ENCODE measurements around the gene KCNQ2.

The KCNQ2 gene

DNA sequence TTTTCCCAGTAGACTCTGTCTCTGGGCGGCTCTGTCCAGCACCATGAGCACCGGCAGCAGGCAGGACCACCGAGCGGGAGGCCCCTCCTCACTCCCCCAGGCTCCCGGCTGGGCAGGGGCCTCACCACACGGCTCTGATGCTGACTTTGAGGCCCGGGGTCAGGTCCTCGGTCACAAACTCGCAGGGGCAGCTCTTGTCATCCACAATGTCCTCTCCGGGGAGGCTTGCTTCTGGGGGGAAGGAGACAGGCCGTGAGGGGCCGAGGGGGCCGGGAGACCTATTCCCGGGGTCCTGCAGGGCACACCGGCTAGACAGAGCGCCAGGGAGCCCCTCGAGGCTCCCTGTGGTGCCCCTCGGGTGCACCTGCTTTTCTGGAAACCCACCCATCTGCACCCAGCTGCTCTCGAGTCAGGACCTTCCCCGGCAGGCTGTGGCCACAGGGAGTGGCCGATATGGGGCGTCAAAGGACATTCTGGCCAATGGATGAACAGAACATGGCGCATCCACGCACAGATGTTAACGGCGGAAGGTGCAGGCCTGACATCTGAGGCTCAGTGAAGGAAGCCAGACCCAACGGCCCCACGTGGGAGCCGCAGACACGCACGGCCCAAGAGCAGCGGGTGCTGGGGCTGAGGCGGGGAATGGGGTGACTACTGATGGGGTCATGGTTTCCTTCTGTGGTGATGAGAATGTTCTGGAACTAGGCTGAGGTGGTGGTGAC is 58.3 kb downstream of the KCNQ2 start:
- DNase-seq = no peak

DNA sequence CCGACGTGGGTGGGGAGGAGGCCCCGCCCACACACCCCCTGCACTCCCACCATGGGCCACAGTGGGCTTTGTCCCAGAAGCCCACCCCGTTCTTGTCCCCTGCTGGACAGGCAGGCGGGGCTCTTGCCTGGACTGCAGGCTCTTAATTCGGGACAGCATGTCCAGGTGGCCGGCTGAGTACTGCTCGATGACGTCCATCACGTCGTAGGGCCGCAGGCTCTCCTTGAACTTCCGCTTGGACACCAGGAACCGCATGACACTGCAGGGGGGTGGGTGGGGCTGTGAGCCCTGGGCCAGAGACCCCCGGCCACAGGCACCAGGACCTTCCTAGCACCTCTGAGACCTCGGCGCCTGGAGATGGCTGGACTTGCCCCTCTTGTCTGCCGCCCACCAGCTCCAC is 59.1 kb downstream of the KCNQ2 start:
- no peak for DNase-seq

DNA sequence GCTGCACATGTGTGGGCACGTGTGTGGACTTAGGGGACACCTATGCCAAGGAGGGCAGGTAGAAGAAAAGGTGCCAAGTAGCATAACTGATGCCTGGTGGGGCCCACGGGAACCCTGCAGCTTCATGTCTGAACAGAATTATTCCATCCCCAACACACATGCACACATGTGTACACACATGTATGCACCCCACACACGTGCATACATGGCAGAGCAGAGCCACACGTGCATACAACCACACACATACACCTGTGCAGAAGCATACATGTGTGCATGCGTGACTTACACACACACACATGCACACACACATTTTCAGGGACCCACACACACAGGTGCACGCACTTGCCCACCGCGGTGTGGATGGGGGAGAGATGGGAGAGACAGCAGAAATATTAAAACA is 59.6 kb downstream of the KCNQ2 start:
- DNase-seq = no peak

DNA sequence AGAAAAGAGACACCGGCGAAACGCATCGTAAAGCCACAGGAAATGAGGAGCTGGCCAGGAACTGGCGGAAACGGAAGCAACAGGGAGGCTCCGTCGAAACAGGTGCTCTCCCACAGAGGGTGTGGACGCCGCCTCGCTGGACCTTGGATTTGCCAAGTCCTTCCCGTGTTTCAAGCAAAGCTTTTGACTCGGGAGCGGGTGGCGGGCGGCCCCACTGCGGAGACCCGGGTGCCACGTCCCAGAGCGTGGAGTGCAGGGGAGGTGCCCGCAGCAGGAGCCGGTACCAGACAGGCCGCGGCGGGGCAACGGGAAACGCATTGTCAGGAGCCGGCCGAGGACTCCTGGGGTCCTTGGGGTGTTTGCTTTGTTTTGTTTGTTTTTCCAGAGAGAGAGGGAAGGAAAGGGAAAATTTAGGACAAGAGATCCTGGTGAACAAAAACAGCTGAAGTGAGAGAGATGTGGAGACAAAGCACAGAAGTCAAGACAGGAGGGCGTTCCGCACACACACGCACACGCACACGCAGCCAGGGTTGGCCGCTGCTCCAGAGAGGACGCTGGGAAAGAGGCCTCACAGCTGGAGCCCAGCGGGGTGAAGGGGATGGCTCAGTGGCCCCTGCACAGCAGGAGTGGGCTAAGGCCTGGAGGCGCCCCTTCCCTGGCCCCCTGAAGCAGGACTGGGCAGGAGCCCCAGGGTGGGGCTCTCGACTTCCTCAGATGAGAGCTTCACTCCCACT is 60.4 kb downstream of the KCNQ2 start:
- no peak for DNase-seq

DNA sequence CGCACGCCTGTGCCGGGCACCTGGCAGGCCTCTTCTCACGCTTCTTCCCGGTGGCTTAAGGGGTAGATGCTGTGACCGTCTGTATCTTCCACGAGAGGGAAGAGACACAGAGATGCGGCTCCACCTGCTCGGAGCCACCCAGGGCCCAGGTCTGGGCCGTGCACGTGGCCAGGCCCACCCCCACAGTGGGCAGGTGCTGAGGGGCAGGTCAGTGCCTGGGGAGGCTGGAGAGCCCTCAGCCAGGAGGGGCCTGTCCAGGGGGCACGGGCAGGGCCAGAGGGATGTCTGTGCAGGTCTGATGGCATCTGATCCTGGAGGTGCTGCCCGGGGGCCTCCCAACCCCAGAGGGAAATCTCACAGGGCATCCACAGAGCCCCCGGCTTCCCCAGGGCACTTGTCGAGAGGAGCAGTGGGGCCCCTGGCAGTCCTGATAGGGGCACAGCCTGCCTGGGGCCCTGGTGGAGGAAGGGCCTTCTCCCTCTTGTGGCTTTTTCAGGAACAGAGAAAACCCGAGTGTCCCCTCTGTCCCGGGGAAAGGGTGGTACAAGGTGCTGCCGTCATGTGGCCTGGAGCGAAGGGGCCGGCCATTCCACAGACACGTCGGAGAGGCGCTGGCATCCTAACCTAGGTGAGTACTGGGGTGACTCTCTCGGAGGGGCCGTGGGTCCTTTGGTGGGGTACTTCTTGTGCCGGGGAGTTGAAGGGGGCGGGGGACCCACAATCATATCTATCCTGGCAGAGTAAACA is 61.1 kb downstream of the KCNQ2 start:
- DNase-seq = no peak

DNA sequence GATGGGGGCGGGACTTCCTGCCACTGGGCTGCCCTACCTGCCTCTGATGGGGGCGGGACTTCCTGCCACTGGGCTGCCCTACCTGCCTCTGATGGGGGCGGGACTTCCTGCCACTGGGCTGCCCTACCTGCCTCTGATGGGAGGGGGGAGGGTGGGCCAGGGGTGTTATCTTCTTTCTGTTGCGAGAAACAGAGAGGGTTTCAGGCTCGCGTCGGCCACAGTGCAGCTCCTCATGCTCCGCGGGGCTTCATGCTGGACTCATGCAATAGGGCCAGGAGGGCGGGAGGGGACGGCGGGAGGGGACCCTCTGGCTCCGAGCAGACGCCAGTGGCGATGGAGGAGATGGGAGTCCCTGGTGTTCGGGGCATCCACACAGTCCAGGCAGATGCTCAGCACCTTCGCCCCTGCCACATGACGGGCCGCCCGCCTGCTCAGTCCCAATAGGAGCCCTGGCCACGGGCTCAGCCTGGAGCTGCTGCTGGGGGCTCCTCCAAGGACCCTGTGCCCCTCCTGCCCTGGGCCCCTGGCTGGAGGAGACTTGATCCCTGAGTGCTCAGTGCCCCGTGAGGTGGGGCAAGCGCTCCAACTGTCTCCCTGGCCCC is 62.5 kb downstream of the KCNQ2 start:
- no peak for DNase-seq

DNA sequence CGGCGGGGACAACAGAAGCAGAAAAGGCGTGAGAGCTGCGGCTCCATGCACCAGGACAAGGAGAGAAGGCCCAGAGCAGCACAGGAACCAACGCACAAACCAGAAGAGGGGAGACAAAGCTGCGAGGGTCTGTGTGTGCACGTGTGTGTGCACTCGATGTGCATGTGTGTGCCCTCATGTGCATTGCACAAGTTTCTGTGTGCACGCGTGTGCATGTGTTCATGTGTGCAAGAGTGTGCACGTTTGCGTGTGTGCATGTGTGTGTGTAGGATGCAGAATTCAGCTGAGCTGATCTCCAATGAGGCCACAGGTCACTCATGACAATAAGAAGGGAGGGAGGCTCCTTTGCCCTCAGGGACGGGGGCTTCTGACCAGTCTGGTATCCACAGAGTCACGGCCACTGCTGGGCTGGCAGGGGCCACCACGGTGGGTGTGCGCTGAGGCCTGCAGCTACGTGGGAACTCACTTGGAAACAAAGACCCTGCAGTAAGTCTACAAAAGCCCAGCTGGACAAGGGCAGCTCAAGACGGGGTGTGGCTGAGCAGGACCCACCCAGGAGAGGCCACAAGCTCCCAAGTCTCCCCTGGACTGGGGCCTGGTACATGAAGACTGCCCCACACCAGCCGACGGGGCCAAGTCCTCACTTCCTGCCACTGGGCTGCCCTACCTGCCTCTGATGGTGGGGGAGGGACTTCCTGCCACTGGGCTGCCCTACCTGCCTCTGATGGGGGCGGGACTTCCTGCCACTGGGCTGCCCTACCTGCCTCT is 63.2 kb downstream of the KCNQ2 start:
- no peak for DNase-seq

DNA sequence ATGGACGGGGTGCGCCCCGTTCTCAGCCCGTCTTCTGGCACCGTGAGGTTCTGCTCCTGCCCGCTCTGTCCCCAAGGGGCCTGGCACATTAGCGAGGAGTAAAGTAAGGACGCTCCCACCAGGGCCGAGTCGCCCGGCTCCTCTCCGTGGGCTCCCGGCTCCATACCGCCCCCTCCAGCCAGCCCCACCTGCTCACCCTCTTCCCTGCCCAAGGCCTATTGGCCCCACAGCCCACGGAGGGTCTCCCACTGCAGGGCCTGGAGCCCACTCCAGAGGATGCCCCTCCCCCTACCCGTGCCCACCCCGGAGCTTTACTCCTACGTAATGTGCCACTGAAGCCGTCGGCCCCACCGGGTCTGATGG is 63.8 kb downstream of the KCNQ2 start:
- DNase-seq = no peak

DNA sequence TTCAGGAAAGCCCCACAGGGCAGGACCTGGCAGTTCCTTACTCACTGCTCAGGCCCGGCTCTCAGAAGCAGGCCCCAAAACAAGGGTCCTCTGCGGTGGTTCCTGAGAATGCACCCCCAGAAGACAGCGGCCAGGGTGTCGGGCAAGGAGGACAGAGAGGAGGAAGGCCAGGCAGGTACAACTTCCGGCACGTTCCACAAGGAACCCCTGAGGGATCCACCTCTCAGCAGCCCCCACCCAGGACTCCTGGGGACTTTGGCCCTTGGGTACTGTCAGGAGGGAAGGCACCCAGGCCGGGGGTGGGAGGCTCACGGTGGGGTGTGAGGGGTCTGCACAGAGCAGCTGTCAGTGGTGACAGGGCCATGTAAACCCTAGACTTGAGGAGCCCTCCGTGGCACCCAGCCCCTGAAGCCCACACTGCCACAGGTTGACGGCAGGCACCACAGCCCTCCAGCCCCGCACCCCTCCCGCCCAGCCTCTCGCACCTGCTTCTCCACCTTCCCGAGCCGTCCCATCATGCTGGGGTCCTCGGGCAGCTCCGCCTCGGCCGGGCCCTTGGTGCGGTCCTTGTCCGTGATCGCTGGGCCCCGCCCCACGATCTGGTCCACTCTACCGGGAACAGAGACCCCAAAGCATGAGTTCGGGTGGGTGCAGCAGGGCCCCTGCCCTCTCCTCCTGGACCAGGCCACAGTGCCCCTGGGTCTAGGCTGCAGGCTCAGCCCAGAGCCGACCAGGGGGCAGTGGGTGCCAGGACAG is 64.3 kb downstream of the KCNQ2 start:
- no peak for DNase-seq

DNA sequence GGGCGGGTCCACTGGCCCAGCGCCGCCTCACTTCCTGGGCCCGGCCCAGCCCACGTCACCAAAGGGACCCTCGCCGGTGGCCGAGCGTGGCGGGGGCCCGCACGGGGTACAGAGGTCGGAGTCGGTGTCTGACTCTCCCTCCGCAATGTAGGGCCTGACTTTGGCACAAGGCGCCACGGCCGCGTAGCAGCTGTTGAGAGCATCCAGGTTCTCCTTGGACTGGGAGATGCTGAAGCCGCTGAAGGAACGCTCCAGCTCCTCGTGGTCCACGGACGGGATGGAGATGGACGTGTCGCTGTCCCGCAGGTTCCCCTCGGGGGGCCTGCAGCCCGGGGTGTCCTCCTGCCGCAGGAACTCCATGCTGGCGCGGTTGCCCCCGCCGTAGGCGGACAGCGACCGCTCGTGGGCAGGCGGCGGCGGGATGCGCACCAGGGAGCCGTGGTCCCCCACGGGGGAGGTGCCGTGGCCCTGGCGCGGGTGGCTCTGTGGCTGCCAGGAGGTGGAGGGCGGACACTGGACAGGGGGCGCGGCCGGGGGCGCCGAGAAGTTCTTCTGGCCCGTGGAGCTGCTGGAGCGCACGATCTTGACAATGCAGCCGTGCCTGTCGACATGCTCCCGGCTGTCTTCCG is 65.7 kb downstream of the KCNQ2 start:
- DNase-seq = no peak

DNA sequence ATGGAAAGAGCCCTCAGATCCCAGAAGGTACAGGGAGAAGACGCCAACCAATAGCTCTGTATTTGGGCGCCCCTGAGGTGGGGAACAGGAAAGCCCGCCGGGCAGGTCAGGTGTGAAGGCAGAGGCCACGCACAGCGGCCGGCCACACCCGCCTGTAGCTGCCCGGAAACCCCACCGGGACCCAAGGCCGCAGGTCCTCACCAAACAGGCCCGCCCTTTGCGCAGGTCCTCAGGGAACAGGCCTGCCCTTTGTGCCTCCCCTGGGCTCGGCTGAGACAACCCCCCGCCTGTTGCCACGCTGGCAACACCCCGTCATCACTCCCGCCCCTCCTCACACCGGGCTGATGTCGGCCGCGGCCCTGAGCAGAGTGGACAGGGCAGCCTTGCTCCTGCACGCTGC is 66.4 kb downstream of the KCNQ2 start:
- DNase-seq = no peak

DNA sequence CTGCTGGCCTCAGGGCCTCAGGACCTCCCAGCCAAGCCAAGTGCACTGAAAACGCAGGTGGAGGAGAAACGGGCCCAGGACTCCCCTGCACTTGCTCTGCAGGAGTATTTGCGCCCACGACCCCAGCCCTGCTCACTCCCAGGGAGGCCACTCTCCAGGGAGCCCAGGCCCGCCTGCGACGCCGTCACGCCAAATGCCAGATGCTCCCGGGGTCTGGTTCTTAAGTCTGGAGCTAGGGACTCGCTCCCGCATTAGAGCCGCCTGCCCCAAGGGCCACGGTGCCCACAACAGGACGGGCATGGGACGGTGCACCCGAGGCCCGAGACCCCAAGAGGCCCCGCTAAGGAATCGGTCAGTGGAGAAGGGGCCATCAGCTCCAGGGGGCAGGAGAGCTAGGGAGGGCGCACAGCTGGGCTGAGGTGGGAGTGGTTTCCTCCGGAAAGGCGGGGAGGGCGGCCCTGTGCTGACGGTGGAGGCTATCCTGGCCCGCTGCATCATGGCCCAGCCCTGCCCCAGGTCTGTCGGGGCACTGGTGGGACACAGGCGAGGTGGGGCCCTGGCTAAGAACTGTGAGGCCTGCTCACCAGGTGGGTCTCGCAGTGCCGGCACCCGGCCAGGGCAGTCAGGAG is 67.2 kb downstream of the KCNQ2 start:
- no peak for DNase-seq

DNA sequence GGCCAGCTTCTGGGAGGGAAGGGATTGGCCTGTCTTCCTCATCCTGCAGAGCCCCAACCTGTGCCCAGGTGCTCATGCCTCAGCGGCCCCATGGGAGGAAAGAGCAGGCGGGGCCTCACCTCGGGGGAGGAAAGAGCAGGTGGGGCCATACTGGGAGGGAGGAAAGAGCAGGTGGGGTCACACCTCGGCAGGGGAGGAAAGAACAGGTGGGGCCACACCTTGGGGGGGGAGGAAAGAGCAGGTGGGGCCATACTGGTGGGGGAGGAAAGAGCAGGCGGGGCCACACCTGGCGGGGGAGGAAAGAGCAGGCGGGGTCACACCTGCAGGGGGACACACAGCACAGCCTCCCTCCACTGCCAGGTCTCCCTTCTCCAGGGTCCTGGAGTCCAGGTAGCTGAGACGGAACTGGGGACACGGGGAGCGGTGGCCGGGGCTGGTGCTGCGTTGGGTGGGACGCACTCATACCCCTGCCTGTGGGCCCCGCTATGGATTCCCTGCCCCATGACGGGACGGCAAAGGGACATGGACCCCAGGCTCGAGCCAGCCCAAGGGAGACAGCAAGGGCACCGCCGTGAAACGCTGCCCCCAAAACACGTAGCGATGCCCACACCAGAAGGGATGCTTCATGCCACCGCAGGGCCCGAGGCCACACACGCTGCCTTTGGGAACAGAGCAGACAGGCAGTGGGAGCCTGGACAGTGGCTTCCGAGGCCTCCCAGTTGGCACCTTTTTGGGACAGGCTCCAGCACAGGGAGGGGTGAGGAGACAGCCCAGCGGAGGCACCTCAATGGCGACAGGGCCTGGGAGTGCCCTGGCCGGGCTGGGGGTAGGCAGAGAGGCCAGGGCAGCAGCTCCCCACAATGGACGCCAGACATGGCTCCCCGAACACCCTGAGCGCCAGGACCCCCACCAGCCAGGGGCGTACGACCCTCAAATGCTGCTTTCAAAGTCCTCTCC is 68.0 kb downstream of the KCNQ2 start:
- DNase-seq = no peak

DNA sequence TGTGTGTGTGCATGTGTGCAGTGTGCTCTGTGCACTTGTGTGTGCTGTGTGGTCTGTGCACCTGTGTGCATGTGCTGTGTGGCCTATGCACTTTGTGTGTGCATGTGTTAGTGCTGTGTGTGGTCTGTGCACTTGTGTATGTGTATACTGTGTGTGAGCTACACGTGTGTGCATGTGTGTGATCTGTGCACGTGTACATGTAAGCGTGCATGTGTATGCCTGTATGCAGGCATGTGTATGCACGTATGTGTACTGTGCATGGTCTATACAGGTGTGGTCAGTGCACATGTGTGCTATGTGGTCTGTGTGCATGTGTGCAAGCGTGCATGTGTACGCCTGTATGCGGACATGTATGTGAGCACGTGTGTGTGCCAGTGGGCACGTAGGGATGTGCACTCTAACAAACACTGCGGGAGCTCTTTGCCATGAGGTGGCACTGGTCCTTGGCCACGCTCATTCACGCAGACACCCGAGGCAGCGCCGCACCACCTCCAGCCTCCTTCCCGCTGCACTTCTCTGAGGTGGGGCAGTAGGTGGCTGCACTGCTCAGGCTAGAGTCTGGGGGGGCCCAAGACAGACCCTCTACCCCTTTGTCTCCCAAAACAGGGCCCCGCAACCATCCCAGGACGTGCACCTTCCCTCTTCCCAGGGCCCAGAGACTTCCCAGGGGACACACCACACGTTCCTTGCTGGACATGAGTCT is 68.9 kb downstream of the KCNQ2 start:
- no peak for DNase-seq

DNA sequence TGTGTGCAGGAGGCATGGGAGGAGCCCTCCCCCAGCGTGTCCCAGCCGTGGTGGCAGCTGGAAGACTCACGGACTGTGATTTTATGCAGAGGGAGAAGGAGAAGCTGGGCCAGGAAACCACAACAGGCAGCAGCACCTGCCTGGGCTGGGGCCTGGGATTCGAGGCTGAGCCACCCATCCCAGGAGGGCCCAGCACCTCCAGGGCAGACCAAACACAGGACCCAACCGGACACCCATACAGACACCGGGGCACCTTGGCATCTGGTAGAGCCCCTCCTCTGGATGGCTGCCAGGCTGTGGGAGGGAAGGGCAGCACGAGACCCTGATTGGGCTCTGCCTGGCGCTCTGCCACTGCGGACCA is 69.6 kb downstream of the KCNQ2 start:
- DNase-seq = peak; percentile 15

DNA sequence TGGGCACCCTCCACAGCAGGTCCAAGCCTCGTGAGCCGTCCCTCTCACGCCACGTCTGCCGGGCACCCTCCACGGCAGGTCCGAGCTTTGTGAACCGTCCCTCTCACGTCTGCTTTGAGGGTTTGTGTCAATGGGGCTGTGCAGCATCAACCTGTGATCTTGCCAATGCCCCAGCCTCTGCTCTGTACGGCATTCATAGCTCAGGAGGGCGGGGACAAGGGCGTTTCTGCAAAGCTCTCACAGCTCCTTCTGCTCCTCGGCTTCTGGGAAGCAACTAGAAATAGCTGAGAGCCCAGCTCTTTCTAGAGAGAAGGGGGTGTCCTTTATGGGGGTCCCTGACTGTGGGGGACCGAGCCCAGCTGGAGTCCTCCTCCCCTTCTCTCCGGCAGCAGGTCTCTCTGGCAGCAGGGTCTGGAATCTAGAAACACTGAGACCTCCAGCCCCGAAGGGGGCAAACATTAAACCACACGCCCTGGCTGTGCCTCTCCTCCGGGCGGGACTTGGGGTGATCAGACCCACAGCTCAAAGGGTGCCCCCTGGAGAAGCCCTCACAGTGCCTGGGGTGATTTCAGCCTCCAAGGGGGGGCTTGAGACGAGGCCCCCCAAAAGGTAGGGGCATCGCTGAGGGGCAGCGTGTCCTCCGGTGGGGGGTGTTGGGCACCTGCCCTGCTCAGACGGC is 70.1 kb downstream of the KCNQ2 start:
- DNase-seq = peak; percentile 14

DNA sequence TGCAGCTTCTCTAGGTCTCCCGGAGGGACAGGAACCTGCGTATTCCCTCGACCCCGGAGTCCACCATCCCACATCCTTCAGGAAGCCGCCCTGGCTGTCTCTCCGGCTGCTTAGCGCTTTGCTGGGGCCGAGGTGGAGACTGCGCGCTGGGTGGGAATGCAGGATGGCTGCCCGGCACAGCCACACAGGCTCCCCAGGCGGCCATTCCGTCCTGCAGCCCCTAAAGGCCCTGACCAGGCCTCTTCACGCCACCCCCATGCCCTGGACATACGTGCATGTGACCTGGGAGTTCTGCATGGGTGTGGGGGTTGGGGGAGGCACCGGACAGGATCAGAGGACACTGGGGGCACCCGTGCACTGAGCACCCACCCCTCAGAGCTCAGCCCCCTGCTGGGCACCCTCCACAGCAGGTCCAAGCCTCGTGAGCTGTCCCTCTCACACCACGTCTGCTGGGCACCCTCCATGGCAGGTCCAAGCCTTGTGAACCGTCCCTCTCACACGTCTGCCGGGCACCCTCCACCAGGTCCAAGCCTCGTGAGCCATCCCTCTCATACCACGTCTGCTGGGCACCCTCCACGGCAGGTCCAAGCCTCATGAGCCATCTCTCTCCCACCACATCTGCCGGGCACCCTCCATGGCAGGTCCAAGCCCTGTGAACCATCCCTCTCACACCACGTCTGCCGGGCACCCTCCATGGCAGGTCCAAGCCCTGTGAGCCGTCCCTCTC is 70.9 kb downstream of the KCNQ2 start:
- DNase-seq = no peak

Data from NCI-H2227 treated with DMSO at 0.1 percent for 48 hours (cell line).